ENCODE data around the gene PGAM5. TPM values are rescaled to one million over a fixed set of nuclear protein-coding genes. Genes with fewer than 3 reads are reported as not detected.

PGAM5 gene
- total and polyA plus RNA-seq, 3 experiments from 2014 or later = 31.8 to 102 (median 99.7) TPM

DNA sequence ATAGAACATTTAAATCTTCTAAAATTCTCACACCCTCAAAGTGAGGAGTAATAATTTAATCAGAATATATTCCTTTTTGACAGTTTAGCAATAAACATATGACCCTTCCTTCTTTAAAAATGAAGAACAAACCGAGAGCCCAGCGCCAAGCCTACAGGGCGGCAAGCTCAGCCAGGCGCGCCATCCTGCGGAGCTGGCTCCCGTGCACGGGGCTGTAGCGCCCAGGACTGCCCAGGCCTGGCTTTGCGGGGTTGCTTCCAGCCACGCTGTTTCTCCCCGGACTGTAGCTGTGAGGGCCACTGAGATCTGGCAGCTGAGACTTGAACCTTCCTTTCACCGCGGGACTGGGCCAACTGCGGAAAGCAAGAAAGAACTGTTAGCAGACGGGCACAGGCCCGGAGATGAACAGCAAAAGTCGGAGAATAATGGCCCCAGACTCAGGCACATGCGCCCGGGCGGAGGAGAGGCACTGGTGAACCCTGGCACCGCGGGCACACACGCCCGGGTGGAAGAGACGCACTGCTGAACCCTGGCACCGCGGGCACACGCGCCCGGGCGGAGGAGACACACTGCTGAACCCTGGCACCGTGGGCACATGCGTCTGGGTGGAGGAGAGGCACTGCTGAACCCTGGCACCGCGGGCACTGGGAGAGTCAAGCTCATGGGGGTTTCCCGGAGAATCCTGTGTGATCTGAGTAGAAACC is 16.6 kb downstream of the PGAM5 start:
- H3K36me3 ChIP-seq (ENCODE audit: insufficient read depth, low read length) = peaks cover 37% of the 10 kb centered on the region
- CTCF ChIA-PET = interaction anchor here (0.7 kb wide), 1 partner anchor 32 kb away, joined by 3 read pairs; no protein-coding TSS in a partner anchor
- POLR2A ChIA-PET = no interaction called here
- no peaks in the 10 kb centered on the region for H3K27me3 ChIP-seq (ENCODE audit: insufficient read depth, low read length, poor library complexity, severe bottlenecking)
- no peak overlapping the region for H3K27ac ChIP-seq (ENCODE audit: low read depth, low read length)
- no peaks in the 10 kb centered on the region for H3K9me3 ChIP-seq (ENCODE audit: low read length)
- no peak for DNase-seq
- Mint-ChIP-seq H3K27ac (no peak overlapping the region), H3K4me1 (no peaks in the 10 kb centered on the region), H3K4me3 (no peak overlapping the region), H3K27me3 (no peaks in the 10 kb centered on the region), H3K9me3 (no peaks in the 10 kb centered on the region), H3K36me3 (peaks cover 24 to 86% (median 24%) of the 10 kb centered on the region in 3 donors)
- H3K4me1 ChIP-seq (ENCODE audit: insufficient read depth, low read length) = no peaks in the 10 kb centered on the region
- no peak overlapping the region for H3K4me3 ChIP-seq (ENCODE audit: low read length)

DNA sequence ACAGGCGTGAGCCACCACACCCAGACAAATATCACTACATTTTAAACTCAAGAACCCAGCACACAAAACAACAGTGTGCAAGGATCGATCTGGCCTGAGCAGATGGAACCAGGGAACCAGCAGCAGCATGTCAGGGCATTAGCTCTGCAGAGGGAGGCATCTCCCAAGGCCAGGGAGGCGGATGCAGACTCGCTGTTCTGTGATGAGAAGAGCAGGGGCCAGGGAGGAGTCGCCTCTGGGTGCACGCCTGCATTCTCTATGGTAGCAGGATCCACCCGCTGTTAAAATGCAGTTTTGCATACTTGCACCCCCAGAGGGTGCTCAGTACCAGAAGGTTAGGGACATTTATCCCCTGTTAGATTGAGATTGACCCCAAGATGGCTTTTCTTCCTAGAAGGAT is 17.9 kb downstream of the PGAM5 start:
- no peaks in the 10 kb centered on the region for H3K27me3 Mint-ChIP-seq
- no peak overlapping the region for H3K4me3 Mint-ChIP-seq
- no peak for DNase-seq
- ChIA-PET POLR2A (no interaction called here), CTCF (no interaction called here)
- peak overlapping the region in 4 of 8 donors; percentile 27 to 75 (median 58) for H3K27ac Mint-ChIP-seq
- peaks cover 48% of the 10 kb centered on the region for H3K36me3 ChIP-seq (ENCODE audit: insufficient read depth, low read length)
- no peaks in the 10 kb centered on the region for H3K4me1 Mint-ChIP-seq
- H3K4me3 ChIP-seq (ENCODE audit: low read length) = no peak overlapping the region
- H3K4me1 ChIP-seq (ENCODE audit: insufficient read depth, low read length) = no peaks in the 10 kb centered on the region
- no peak overlapping the region for H3K27ac ChIP-seq (ENCODE audit: low read depth, low read length)
- H3K36me3 Mint-ChIP-seq = peaks cover 35 to 88% (median 36%) of the 10 kb centered on the region in 3 donors
- H3K9me3 ChIP-seq (ENCODE audit: low read length) = no peaks in the 10 kb centered on the region
- H3K9me3 Mint-ChIP-seq = no peaks in the 10 kb centered on the region
- H3K27me3 ChIP-seq (ENCODE audit: insufficient read depth, low read length, poor library complexity, severe bottlenecking) = no peaks in the 10 kb centered on the region

DNA sequence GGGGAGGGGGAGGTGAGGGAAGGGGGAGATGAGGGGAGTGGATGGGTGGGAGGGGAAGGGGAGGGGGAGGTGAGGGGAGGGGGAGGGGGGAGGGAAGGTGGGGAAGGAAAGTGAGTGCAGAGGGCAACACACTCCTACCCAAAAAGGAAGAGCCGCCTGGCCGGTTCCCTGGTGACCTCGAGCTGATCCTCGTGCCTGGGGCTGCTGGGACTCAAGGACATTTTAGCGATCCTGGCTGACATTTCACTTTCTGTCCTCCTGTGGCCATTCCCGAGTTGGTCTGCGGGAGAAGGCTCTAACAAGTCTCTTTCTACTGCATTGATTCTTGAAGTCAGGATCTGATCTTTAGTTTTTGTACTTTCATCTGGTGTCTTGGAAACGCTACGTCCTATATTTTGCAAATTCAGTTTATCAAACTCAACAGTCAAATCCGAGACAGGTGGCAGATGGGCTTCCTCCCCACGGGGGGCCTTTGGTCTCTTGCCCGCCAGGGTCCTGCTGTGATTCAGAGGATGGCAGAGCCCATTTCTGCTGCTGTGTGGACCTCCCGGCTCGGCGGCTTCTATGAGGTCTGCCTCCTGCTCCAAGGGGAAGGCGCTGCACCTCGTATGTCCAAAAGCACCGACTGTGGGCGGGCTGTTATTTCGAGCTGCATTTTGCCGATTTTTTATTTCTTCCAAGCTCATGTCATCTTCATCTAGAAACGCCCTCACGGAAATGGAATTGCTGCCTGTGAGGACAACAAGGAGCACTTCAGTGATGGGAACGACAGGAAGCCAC is 19.1 kb downstream of the PGAM5 start:
- Histone ChIP-seq H3K9me3 (ENCODE audit: low read length) (no peaks in the 10 kb centered on the region), H3K27me3 (ENCODE audit: insufficient read depth, low read length, poor library complexity, severe bottlenecking) (no peaks in the 10 kb centered on the region), H3K4me3 (ENCODE audit: low read length) (no peak overlapping the region), H3K27ac (ENCODE audit: low read depth, low read length) (no peak overlapping the region), H3K4me1 (ENCODE audit: insufficient read depth, low read length) (no peaks in the 10 kb centered on the region), H3K36me3 (ENCODE audit: insufficient read depth, low read length) (peaks cover 48% of the 10 kb centered on the region)
- H3K27me3 Mint-ChIP-seq = no peaks in the 10 kb centered on the region
- H3K36me3 Mint-ChIP-seq = peaks cover 39 to 89% (median 40%) of the 10 kb centered on the region in 3 donors
- POLR2A ChIA-PET = no interaction called here
- peak overlapping the region in 2 of 8 donors; percentile 38 to 57 for H3K27ac Mint-ChIP-seq
- H3K4me3 Mint-ChIP-seq = no peak overlapping the region
- no peaks in the 10 kb centered on the region for H3K9me3 Mint-ChIP-seq
- CTCF ChIA-PET = no interaction called here
- no peak for DNase-seq
- H3K4me1 Mint-ChIP-seq = no peaks in the 10 kb centered on the region

DNA sequence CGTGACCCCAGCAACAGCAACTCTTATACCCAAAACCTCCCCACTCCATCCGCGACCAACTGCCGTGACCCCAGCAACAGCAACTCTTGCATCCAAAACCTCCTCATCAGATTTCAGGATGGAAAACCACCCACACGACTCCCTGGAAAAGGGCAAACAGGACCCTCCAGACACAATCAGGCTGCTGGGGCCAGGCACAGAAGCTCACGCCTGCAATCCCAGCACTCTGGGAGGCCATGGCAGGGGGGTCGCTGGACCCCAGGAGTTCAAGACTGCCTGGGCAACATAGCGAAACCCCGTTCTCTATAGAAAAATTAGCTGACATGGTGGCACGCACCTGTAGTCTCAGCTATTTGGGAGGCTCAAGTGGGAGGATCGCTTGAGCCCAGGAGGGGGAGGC is 19.7 kb downstream of the PGAM5 start:
- Mint-ChIP-seq H3K4me3 (no peak overlapping the region), H3K4me1 (no peaks in the 10 kb centered on the region), H3K36me3 (peaks cover 39 to 91% (median 40%) of the 10 kb centered on the region in 3 donors), H3K27ac (peak overlapping the region in 2 of 8 donors; percentile 57 to 84), H3K9me3 (no peaks in the 10 kb centered on the region), H3K27me3 (no peaks in the 10 kb centered on the region)
- ChIA-PET POLR2A (no interaction called here), CTCF (no interaction called here)
- Histone ChIP-seq H3K4me3 (ENCODE audit: low read length) (no peak overlapping the region), H3K27me3 (ENCODE audit: insufficient read depth, low read length, poor library complexity, severe bottlenecking) (no peaks in the 10 kb centered on the region), H3K36me3 (ENCODE audit: insufficient read depth, low read length) (peaks cover 52% of the 10 kb centered on the region), H3K27ac (ENCODE audit: low read depth, low read length) (no peak overlapping the region), H3K4me1 (ENCODE audit: insufficient read depth, low read length) (no peaks in the 10 kb centered on the region), H3K9me3 (ENCODE audit: low read length) (no peaks in the 10 kb centered on the region)
- DNase-seq = no peak

DNA sequence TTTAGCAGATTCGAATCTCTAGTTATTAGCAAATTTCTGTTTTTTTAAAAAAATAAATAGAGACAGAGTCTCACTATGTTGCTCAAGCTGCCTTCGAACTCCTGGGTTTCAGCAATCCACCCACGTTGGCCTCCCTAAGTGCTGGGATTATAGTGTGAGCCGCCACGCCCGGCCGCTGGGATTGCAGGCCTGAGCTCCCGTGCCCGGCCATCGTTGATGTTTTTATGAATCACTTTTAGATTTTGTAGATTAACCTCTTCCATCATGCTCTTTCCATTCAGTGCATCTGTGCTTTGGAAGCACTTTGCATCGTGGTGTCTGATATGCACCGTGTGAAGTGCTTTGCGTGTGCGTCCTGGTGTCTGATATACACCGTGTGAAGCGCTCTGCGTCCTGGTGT is 20.9 kb downstream of the PGAM5 start:
- Mint-ChIP-seq H3K27me3 (no peaks in the 10 kb centered on the region), H3K36me3 (peaks cover 35 to 89% (median 35%) of the 10 kb centered on the region in 3 donors), H3K4me3 (no peak overlapping the region), H3K9me3 (no peaks in the 10 kb centered on the region), H3K27ac (peak overlapping the region in 3 of 8 donors; percentile 1 to 83 (median 83)), H3K4me1 (no peaks in the 10 kb centered on the region)
- Histone ChIP-seq H3K4me3 (ENCODE audit: low read length) (no peak overlapping the region), H3K27ac (ENCODE audit: low read depth, low read length) (no peak overlapping the region), H3K27me3 (ENCODE audit: insufficient read depth, low read length, poor library complexity, severe bottlenecking) (no peaks in the 10 kb centered on the region), H3K9me3 (ENCODE audit: low read length) (no peaks in the 10 kb centered on the region), H3K36me3 (ENCODE audit: insufficient read depth, low read length) (peaks cover 48% of the 10 kb centered on the region), H3K4me1 (ENCODE audit: insufficient read depth, low read length) (no peaks in the 10 kb centered on the region)
- ChIA-PET CTCF (interaction anchor here (1.4 kb wide), 1 partner anchor 24 kb away, joined by 3 read pairs; no protein-coding TSS in a partner anchor), POLR2A (no interaction called here)
- no peak for DNase-seq

DNA sequence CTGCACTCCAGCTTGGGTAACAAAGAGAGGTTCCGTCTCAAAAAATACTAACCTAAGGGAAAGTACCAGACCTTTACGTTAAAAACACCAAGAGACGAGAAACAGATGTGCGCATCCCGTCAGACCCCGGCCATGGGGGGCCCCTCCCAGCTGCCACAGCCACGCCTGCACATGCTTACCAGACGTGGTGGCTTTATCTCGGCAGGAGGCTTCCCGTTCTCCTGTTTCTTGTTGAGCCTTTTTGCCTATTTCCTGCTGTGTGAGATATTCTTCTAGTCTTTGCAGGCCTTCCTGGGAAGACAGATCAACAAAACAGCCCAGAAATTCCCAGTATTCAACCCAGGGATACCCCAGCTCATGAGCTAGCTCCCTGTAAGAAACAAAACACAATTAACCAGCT is 23.6 kb downstream of the PGAM5 start:
- H3K4me1 Mint-ChIP-seq = no peaks in the 10 kb centered on the region
- no peaks in the 10 kb centered on the region for H3K27me3 Mint-ChIP-seq
- H3K4me3 ChIP-seq (ENCODE audit: low read length) = no peak overlapping the region
- H3K27me3 ChIP-seq (ENCODE audit: insufficient read depth, low read length, poor library complexity, severe bottlenecking) = no peaks in the 10 kb centered on the region
- no peaks in the 10 kb centered on the region for H3K4me1 ChIP-seq (ENCODE audit: insufficient read depth, low read length)
- peaks cover 41% of the 10 kb centered on the region for H3K36me3 ChIP-seq (ENCODE audit: insufficient read depth, low read length)
- H3K9me3 Mint-ChIP-seq = no peaks in the 10 kb centered on the region
- H3K27ac ChIP-seq (ENCODE audit: low read depth, low read length) = no peak overlapping the region
- DNase-seq = no peak
- ChIA-PET CTCF (no interaction called here), POLR2A (no interaction called here)
- H3K27ac Mint-ChIP-seq = no peak overlapping the region
- no peaks in the 10 kb centered on the region for H3K9me3 ChIP-seq (ENCODE audit: low read length)
- no peak overlapping the region for H3K4me3 Mint-ChIP-seq
- peaks cover 35 to 88% (median 38%) of the 10 kb centered on the region in 3 donors for H3K36me3 Mint-ChIP-seq

DNA sequence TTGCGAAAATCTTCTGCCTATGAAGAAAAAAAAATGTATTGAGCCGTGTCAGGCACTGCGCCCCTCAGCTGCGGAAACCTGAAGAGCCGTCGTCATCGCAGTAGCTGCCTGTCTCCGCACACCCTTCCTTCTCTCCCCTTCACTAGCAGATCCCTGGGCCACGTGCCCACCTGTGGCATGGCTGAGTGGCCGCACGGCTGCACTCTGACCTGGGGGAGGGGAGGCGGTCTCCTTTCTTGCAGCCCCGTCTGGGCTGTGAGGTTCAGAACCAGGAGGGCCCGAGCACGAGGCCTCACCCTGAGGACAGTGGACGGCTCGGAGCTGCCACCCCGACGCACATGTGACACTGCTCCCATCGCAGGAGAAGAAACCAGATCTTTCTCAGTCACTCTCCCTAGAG is 24.9 kb downstream of the PGAM5 start:
- ChIA-PET POLR2A (interaction anchor here (0.5 kb wide), 1 partner anchor 103 kb away, joined by 3 read pairs; no protein-coding TSS in a partner anchor), CTCF (interaction anchor here (0.6 to 0.9 kb wide), 2 partner anchors 16 to 146 kb away, joined by 3 to 4 read pairs; no protein-coding TSS in a partner anchor)
- H3K27ac Mint-ChIP-seq = peak overlapping the region in 2 of 8 donors; percentile 50 to 60
- no peaks in the 10 kb centered on the region for H3K9me3 ChIP-seq (ENCODE audit: low read length)
- no peaks in the 10 kb centered on the region for H3K9me3 Mint-ChIP-seq
- no peak overlapping the region for H3K4me3 Mint-ChIP-seq
- H3K27me3 Mint-ChIP-seq = no peaks in the 10 kb centered on the region
- no peak for DNase-seq
- no peak overlapping the region for H3K4me3 ChIP-seq (ENCODE audit: low read length)
- H3K27me3 ChIP-seq (ENCODE audit: insufficient read depth, low read length, poor library complexity, severe bottlenecking) = no peaks in the 10 kb centered on the region
- no peak overlapping the region for H3K27ac ChIP-seq (ENCODE audit: low read depth, low read length)
- peaks cover 26 to 91% (median 39%) of the 10 kb centered on the region in 3 donors for H3K36me3 Mint-ChIP-seq
- H3K36me3 ChIP-seq (ENCODE audit: insufficient read depth, low read length) = peaks cover 53% of the 10 kb centered on the region
- H3K4me1 Mint-ChIP-seq = no peaks in the 10 kb centered on the region
- H3K4me1 ChIP-seq (ENCODE audit: insufficient read depth, low read length) = no peaks in the 10 kb centered on the region

DNA sequence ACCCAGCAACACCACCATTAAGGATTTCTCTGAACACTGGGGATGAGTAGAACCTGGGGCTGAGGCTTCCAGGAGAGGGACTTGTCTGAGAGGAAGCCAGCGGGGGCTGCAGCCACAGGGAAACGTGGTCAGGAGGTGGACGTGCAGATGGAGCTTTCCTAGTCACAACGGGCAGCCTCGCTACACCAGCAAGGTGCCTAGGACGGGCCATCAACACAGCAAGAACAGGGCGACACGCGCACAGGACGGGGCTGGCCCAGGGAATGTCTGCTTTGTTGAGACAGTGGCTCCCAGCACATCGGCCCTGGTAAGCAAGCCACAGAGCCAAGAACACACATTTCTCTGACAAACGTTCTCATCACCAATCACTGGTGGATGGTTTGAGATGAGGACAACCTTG is 25.7 kb downstream of the PGAM5 start:
- no peaks in the 10 kb centered on the region for H3K27me3 Mint-ChIP-seq
- DNase-seq = no peak
- peak overlapping the region in 1 of 8 donors; percentile 69 for H3K27ac Mint-ChIP-seq
- Histone ChIP-seq H3K27ac (ENCODE audit: low read depth, low read length) (no peak overlapping the region), H3K9me3 (ENCODE audit: low read length) (no peaks in the 10 kb centered on the region), H3K36me3 (ENCODE audit: insufficient read depth, low read length) (peaks cover 62% of the 10 kb centered on the region), H3K27me3 (ENCODE audit: insufficient read depth, low read length, poor library complexity, severe bottlenecking) (no peaks in the 10 kb centered on the region), H3K4me3 (ENCODE audit: low read length) (no peak overlapping the region), H3K4me1 (ENCODE audit: insufficient read depth, low read length) (no peaks in the 10 kb centered on the region)
- peaks cover 22 to 92% (median 36%) of the 10 kb centered on the region in 3 donors for H3K36me3 Mint-ChIP-seq
- CTCF ChIA-PET = no interaction called here
- H3K9me3 Mint-ChIP-seq = no peaks in the 10 kb centered on the region
- POLR2A ChIA-PET = no interaction called here
- H3K4me1 Mint-ChIP-seq = peaks cover 0 to 1% (median 0%) of the 10 kb centered on the region in 3 donors
- no peak overlapping the region for H3K4me3 Mint-ChIP-seq

Data from CD8-positive, alpha-beta memory T cell (primary cell).